Nasal cavity respiratory epithelium epithelial cell of viscerocranial mucosa (primary cell): ENCODE data around the gene ARPC5. TPM values are rescaled to one million over a fixed set of nuclear protein-coding genes. Genes with fewer than 3 reads are reported as not detected.

ENCODE experiments used
- total RNA-seq: library from RNA; depleted of rRNA; stranded (reverse); fragments of >200 nt; gene quantifications from 2 replicates; pipeline ENCODE4 v1.2.3, GENCODE V29; 2014

ARPC5 gene
- total RNA-seq: 78.6 and 173 TPM in 2 replicates

DNA sequence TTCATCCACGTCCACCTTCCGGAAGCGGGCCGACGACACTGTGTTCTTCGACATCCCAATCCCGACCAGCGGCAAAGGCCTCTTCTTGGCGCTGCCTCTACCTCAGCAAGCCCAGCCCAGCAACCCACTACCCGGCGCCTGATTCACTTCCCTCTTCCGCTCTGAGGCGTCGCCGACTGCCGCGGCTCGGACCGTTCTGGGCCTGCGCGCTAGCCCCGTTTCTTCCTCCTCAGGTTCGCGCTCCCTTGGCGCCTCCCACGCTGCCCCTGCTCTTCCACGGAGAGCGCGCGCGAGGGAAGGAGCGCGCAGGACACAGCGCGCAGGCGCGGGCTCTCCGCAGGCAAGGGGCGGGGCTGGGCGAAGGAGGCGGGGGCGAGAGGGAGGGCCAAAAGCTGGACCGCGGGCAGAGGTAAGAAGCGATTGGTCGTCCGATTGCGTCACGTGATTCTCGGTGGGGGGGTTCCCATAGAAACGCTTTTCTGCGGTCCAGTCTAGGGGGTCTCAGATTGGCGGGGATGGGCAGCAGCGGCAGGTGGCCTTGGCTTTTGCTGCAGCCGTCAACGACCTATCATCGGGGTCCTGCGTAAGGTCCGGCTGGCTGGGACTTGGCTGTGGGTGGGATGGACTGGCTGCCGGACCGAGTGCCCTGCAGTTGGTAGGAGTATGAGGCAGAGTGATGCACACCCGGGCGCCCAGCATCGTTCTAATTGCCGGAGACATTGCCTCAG lies at the start of gene ARPC5:
Gene ARPC5, minus strand, starts transcription at position 178 of the 728 bp plus-strand sequence. Its CDS starts 124 bp downstream, at position 54.

DNA sequence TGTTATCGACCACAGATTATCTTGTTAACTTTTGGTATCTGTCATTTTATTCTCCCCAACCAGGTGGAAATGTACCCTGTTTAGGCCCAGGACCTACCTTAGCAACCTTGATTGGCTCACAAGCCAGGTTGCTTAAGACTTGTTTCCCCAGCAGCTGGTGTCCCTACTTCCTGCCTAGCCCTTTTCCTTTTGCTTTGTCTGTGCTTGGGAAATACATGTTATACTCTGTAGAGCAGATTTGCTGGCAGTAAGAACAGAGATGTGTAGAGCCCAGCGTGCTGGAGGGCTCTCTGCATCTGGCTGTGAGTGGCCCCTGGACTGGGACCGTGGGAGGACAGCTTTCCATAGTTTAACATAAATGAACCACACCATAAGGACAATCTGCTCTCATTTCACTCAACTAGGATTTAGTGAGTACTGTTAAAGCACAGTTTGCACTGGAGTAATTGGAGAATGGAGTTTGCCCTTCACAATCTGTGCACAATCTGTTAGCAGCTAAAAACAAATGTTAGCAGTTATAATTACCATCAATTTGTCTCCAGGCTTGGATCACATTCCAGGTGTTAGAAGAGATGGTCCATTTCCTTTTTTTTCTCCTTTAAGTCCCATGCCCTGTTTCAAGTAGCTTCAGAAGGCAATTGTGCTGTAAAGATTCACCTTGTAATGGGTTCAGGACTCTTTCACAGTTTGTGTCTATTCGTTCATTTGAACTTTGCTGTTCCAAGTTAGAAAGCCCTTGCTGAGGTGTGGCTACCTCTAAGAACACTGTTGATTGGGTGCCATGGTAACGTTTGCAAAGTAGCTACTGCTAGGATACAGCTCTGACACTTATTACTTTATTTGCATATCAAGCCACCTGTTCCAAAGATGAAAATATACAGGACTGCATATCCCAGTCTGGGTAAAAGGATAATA lies 17.2 kb upstream of the ARPC5 start, which contains the start of gene APOBEC4:
Gene APOBEC4, minus strand, starts transcription at position 770 of the 915 bp plus-strand sequence. CDS start 4,535 bp downstream, outside the sequence.

DNA sequence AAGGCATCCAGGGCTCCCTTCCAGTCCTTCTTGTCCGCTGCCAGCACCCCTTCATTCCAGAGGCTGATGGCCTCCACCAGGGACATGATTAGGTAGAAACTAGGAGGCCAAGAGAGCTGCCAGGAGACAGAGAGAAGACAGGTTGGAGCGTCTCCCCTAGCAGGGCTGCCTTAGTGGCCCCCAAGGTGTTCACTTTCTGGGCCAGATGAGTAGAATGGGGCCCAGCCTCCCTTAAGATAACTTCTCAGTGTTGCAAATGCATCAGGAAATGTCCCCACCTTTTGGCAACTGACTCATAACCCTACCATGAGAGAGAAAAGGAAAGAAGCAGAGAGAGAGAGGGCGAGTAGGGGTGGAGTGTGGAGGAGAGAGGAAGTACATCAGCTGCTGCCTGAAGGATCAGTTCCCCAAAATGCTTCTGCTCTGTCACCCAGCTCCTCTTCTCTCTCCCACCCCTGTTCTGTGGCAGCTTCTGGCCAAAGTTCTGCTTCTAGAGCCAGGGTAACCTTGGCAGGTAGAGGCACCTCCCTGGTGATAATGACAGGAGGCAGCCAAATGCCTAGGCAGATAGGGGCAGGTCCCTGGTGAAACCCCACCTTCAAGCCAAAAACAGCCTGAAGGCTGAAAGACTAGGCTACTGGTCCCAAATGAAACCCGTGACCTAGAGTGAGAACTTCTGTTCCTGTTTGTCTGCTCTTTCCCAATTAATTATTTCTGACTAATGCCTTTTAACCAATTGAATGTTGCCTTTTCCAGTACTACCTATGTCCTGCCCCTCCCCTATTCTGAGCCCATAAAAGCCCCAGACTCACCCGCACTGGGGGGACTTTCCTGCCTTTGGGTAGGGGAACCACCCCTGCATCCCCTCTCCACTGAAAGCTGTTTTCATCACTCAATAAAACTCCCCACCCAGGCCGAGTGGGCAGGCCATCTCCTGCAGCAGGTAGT lies 45.1 kb downstream of the ARPC5 start, which contains the start of gene NCF2:
Gene NCF2, minus strand, starts transcription at position 216 of the 948 bp plus-strand sequence. Its CDS starts 130 bp downstream, at position 86.

Other genes with a start within 250 kb of the ARPC5 start
- 0.34 and 0.50 TPM in 2 replicates for gene NMNAT2, start 217.4 kb downstream of the ARPC5 start, total RNA-seq
- 25.6 and 51.3 TPM in 2 replicates for gene SMG7, start 163.3 kb downstream of the ARPC5 start, total RNA-seq
- 63.9 and 66.6 TPM in 2 replicates for gene NCF2, start 45.3 kb downstream of the ARPC5 start, total RNA-seq
- gene APOBEC4, start 17.5 kb upstream of the ARPC5 start, total RNA-seq: not detected in 2 replicates
- gene RGL1, start 169.3 kb upstream of the ARPC5 start, total RNA-seq: 0.68 and 3.3 TPM in 2 replicates